Astrocyte (in vitro differentiated cells and primary cell): ENCODE results near the gene UBL7. TPM values are rescaled to one million over a fixed set of nuclear protein-coding genes. Genes with fewer than 3 reads are reported as not detected.
"Not testable (repeated sequence)": the region's sequence is repeated elsewhere in the genome, so short reads cannot be mapped to it uniquely, and the experiment has no call there.

ENCODE experiments used
- DNase-seq: peaks from one replicate; pipeline ENCODE4 v3.0.0-alpha.2; 2010; ENCODE audit warnings: low read depth
- FAIRE-seq: peaks from 2 replicates; lab custom pipeline; 2011; peaks lifted over from hg19 to GRCh38; lab: Jason Lieb, UNC
- H2AFZ ChIP-seq: 2 replicates; pipeline ENCODE4 v1.6.0; 2012; ENCODE audit warnings: low read depth, low read length, inconsistent platforms
- H3K27ac ChIP-seq: 2 replicates; pipeline ENCODE4 v1.5.1; 2011; ENCODE audit warnings: low read depth, low read length, inconsistent platforms
- H3K27me3 ChIP-seq: 2 replicates; pipeline ENCODE4 v1.6.0; 2011; ENCODE audit warnings: low read length, inconsistent platforms; ENCODE audit not compliant: insufficient read depth
- H3K36me3 ChIP-seq: 2 replicates; pipeline ENCODE4 v1.5.1; 2011; ENCODE audit warnings: low read length, inconsistent platforms; ENCODE audit not compliant: insufficient read depth
- H3K4me1 ChIP-seq: 2 replicates; pipeline ENCODE4 v1.5.1; 2011; ENCODE audit warnings: low read length, inconsistent platforms; ENCODE audit not compliant: insufficient read depth
- H3K4me2 ChIP-seq: 2 replicates; pipeline ENCODE4 v1.6.0; 2012; ENCODE audit warnings: low read length, inconsistent platforms
- H3K4me3 ChIP-seq: 2 replicates; pipeline ENCODE4 v1.5.1; 2011; ENCODE audit warnings: low read depth, mild to moderate bottlenecking, low read length, inconsistent platforms; ENCODE audit not compliant: insufficient read depth
- H3K79me2 ChIP-seq: 2 replicates; pipeline ENCODE4 v1.6.0; 2012; ENCODE audit warnings: mild to moderate bottlenecking, low read length, inconsistent platforms; ENCODE audit not compliant: insufficient read depth
- H3K9ac ChIP-seq: 2 replicates; pipeline ENCODE4 v1.6.0; 2012; ENCODE audit warnings: mild to moderate bottlenecking, low read length, inconsistent platforms
- H3K9me3 ChIP-seq: 2 replicates; pipeline ENCODE4 v1.5.1; 2012; ENCODE audit warnings: low read depth, mild to moderate bottlenecking, low read length, inconsistent platforms; ENCODE audit not compliant: insufficient read depth
- H4K20me1 ChIP-seq: 2 replicates; pipeline ENCODE4 v1.6.0; 2012; ENCODE audit warnings: low read length, inconsistent platforms; ENCODE audit not compliant: insufficient read depth
- H3K27ac Mint-ChIP-seq: one replicate; pipeline ENCODE4 v1.8.0; 2021; ENCODE audit warnings: mild to moderate bottlenecking, mixed read lengths; ENCODE audit not compliant: unreplicated experiment
- H3K27me3 Mint-ChIP-seq: one replicate; pipeline ENCODE4 v1.8.0; 2021; ENCODE audit warnings: low read depth, mixed read lengths; ENCODE audit not compliant: unreplicated experiment
- H3K36me3 Mint-ChIP-seq: one replicate; pipeline ENCODE4 v1.8.0; 2021; ENCODE audit warnings: low read depth, mixed read lengths; ENCODE audit not compliant: unreplicated experiment
- H3K4me1 Mint-ChIP-seq: one replicate; pipeline ENCODE4 v1.8.0; 2021; ENCODE audit warnings: low read depth, mixed read lengths; ENCODE audit not compliant: unreplicated experiment
- H3K4me3 Mint-ChIP-seq: one replicate; pipeline ENCODE4 v1.8.0; 2021; ENCODE audit warnings: mild to moderate bottlenecking, moderate library complexity, mixed read lengths; ENCODE audit not compliant: unreplicated experiment
- H3K9me3 Mint-ChIP-seq: one replicate; pipeline ENCODE4 v1.8.0; 2021; ENCODE audit warnings: mild to moderate bottlenecking, mixed read lengths; ENCODE audit not compliant: unreplicated experiment
- EZH2 ChIP-seq: IDR thresholded peaks from 2 replicates; pipeline ENCODE4 v1.6.1; 2012; ENCODE audit warnings: mild to moderate bottlenecking, low read length, inconsistent platforms; ENCODE audit not compliant: insufficient read depth
- total RNA-seq: library from RNA; stranded (reverse); gene quantifications from 2 replicates; pipeline ENCODE4 v1.2.1, GENCODE V29; 2021
- TF ChIP-seq, protein P1 (sequence below): IDR thresholded peaks from 2 replicates; pipeline ENCODE4 v1.5.1; 2011; ENCODE audit warnings: low read depth, mild to moderate bottlenecking, inconsistent platforms, low read length, moderate library complexity; ENCODE audit not compliant: insufficient read depth

UBL7 gene
- total RNA-seq, 1 donor from 2014 or later, result 40.9 TPM

DNA sequence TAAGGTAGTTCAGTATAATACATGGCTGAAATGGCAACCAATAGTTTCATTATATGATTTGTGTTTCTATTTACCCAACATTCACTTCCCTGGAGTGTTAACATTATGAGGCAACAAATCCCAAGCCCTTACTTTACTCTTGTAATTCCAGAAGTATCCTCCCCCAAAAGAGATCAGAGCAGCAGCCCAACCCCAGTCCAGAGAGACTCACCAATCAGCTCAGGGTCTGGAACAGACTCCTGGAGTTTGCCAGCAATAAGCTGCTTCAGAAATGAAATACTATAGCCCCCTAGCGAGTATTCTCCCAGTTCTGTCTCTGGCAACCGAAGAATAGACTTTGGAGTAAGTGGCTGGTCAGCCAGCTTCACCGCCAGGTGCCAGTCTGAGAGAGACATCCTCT, 2.5 kb downstream of the UBL7 start:
- Histone ChIP-seq H3K79me2 (peaks cover 4% of the 10 kb centered on the region), H3K9ac (no peak overlapping the region), H3K4me3 (no peak overlapping the region), H3K27me3 (no peaks in the 10 kb centered on the region), H3K9me3 (no peaks in the 10 kb centered on the region), H3K4me2 (no peak overlapping the region), H3K4me1 (peaks cover 9% of the 10 kb centered on the region), H3K36me3 (no peaks in the 10 kb centered on the region), H2AFZ (no peak overlapping the region), H4K20me1 (no peaks in the 10 kb centered on the region), H3K27ac (no peak overlapping the region)
- Mint-ChIP-seq H3K4me1 (peaks cover 26% of the 10 kb centered on the region), H3K27me3 (no peaks in the 10 kb centered on the region), H3K9me3 (no peaks in the 10 kb centered on the region), H3K36me3 (peaks cover 6% of the 10 kb centered on the region), H3K4me3 (peak overlapping the region; percentile 47), H3K27ac (no peak overlapping the region)
- DNase-seq (no peak), FAIRE-seq (no peak)
- TF ChIP-seq, protein P1, sequence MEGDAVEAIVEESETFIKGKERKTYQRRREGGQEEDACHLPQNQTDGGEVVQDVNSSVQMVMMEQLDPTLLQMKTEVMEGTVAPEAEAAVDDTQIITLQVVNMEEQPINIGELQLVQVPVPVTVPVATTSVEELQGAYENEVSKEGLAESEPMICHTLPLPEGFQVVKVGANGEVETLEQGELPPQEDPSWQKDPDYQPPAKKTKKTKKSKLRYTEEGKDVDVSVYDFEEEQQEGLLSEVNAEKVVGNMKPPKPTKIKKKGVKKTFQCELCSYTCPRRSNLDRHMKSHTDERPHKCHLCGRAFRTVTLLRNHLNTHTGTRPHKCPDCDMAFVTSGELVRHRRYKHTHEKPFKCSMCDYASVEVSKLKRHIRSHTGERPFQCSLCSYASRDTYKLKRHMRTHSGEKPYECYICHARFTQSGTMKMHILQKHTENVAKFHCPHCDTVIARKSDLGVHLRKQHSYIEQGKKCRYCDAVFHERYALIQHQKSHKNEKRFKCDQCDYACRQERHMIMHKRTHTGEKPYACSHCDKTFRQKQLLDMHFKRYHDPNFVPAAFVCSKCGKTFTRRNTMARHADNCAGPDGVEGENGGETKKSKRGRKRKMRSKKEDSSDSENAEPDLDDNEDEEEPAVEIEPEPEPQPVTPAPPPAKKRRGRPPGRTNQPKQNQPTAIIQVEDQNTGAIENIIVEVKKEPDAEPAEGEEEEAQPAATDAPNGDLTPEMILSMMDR, result no peak
- TF ChIP-seq EZH2, result no peak

DNA sequence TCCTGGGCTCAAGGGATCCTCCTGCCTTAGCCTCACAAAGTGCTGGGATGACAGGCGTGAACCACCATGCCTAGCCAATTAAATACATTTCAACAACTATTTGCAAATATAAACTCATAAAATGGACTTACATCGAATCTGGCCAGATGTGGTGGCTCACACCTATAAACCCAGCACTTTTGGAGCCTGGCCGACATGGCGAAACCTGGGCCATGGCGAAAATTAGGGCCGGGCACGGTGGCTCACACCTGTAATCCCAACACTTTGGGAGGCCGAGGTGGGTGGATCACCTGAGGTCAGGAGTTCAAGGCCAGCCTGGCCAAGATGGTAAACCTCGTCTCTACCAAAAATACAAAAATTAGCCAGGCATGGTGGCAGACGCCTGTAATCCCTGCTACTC, 3.9 kb downstream of the UBL7 start:
- not testable (repeated sequence) for H3K4me2 ChIP-seq, H3K9me3 ChIP-seq, H3K36me3 ChIP-seq, H3K9me3 Mint-ChIP-seq, H3K4me3 Mint-ChIP-seq, H3K4me3 ChIP-seq, DNase-seq, H3K79me2 ChIP-seq, H2AFZ ChIP-seq, H3K27me3 Mint-ChIP-seq, H3K4me1 ChIP-seq, H4K20me1 ChIP-seq, H3K27ac ChIP-seq, H3K9ac ChIP-seq, FAIRE-seq, H3K27me3 ChIP-seq, H3K36me3 Mint-ChIP-seq, H3K27ac Mint-ChIP-seq
- H3K4me1 Mint-ChIP-seq, result peaks cover 30% of the 10 kb centered on the region

DNA sequence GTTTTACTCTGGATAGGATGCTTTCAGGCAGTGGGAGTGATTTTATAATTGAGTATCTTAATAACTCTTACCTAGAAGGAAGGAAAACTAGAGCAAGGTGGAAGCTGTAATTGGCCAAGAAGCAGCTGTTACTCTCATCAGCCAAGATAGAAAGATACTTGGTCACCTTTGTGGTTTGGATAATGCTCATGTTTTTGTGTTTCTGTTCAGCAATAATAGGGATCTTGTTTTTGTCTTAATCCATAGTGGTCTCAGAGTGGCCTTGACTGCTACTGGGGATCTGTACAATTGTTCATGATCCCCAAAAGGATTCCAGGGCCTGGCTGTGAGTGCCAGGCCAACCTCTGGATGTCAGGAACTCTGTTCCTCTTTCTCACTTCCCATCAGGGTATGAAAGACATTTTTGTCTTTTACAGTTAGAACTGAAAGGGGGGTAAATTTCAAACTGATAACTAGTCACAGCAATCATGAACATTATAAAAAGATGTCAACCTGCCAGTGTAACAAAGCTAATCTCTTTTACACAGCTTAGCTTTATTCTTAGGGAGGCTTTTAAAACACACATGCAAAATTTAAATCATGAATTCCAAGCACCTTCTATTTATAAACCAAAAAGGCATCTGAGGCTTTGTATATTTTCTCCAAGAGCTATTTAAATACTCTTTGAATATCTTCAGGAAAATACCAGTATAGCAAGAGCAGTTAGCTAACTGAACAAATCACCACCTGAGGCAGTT, 6.0 kb downstream of the UBL7 start:
- FAIRE-seq (no peak), DNase-seq (no peak)
- Histone ChIP-seq H3K27me3 (no peaks in the 10 kb centered on the region), H2AFZ (no peak overlapping the region), H3K4me2 (no peak overlapping the region), H3K9me3 (no peaks in the 10 kb centered on the region), H3K27ac (no peak overlapping the region), H3K9ac (no peak overlapping the region), H3K4me1 (peaks cover 5% of the 10 kb centered on the region), H3K36me3 (no peaks in the 10 kb centered on the region), H4K20me1 (no peaks in the 10 kb centered on the region), H3K4me3 (no peak overlapping the region), H3K79me2 (no peaks in the 10 kb centered on the region)
- H3K4me3 Mint-ChIP-seq, result no peak overlapping the region
- no peaks in the 10 kb centered on the region for H3K27me3 Mint-ChIP-seq
- TF ChIP-seq EZH2, result no peak
- TF ChIP-seq, protein P1, result no peak
- H3K36me3 Mint-ChIP-seq, result peaks cover 23% of the 10 kb centered on the region
- no peaks in the 10 kb centered on the region for H3K9me3 Mint-ChIP-seq
- H3K27ac Mint-ChIP-seq, result peak overlapping the region; percentile 78
- H3K4me1 Mint-ChIP-seq, result peaks cover 24% of the 10 kb centered on the region
